ENCODE measurements around the gene SPI1. TPM values are rescaled to one million over a fixed set of nuclear protein-coding genes. Genes with fewer than 3 reads are reported as not detected.

The SPI1 gene
- total RNA-seq, 1 donor from 2014 or later, result not detected

DNA sequence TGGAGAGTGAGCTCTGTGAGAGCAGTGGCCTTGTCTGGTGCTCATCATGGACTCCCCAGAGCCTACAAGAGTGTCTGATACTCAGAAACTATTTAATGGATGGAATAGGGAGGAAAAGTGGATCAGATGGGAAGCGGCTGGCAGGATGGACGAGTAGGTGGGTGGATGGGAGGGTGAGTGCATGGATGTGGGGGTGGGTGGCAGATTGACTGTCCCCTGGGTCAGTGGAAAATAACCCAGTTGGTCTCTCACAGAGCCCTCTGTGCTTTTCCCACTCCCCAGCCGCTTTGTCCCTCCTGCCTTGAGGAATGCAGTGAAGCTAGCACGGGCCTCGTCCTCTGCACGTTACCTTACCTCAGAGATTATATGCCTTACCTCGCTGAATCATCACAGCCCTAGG is 5.9 kb downstream of the SPI1 start:
- peaks cover 2% of the 10 kb centered on the region for H3K27me3 Mint-ChIP-seq (ENCODE audit: insufficient read depth, low read depth)
- no peaks in the 10 kb centered on the region for H3K36me3 Mint-ChIP-seq
- H3K9me3 Mint-ChIP-seq, result no peaks in the 10 kb centered on the region
- H3K27ac ChIP-seq, result no peak overlapping the region
- H3K9ac ChIP-seq, result no peak overlapping the region
- H3K4me1 Mint-ChIP-seq, result peaks cover 7% of the 10 kb centered on the region
- H3F3A ChIP-seq (ENCODE audit: low read depth), result no peaks in the 10 kb centered on the region
- H3K4me2 ChIP-seq, result no peak overlapping the region
- no peak overlapping the region for H3K4me3 ChIP-seq
- H3K27ac Mint-ChIP-seq, result no peak overlapping the region
- H2AFZ ChIP-seq (replicated peaks), result no peak overlapping the region
- DNase-seq (ENCODE audit: low spot score), result no peak
- H3K27me3 ChIP-seq, result no peaks in the 10 kb centered on the region
- H3K79me2 ChIP-seq (ENCODE audit: low read depth), result no peaks in the 10 kb centered on the region
- no peak overlapping the region for H3K4me3 Mint-ChIP-seq
- H3K4me1 ChIP-seq, result no peaks in the 10 kb centered on the region
- TF ChIP-seq, protein P1, sequence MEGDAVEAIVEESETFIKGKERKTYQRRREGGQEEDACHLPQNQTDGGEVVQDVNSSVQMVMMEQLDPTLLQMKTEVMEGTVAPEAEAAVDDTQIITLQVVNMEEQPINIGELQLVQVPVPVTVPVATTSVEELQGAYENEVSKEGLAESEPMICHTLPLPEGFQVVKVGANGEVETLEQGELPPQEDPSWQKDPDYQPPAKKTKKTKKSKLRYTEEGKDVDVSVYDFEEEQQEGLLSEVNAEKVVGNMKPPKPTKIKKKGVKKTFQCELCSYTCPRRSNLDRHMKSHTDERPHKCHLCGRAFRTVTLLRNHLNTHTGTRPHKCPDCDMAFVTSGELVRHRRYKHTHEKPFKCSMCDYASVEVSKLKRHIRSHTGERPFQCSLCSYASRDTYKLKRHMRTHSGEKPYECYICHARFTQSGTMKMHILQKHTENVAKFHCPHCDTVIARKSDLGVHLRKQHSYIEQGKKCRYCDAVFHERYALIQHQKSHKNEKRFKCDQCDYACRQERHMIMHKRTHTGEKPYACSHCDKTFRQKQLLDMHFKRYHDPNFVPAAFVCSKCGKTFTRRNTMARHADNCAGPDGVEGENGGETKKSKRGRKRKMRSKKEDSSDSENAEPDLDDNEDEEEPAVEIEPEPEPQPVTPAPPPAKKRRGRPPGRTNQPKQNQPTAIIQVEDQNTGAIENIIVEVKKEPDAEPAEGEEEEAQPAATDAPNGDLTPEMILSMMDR (IDR thresholded peaks at IDR 0.05), result no peak
- no peak for TF ChIP-seq EZH2phosphoT487 (IDR thresholded peaks at IDR 0.05)
- no peak for TF ChIP-seq EZH2 (IDR thresholded peaks at IDR 0.05)
- H3K36me3 ChIP-seq, result no peaks in the 10 kb centered on the region
- H3K9me3 ChIP-seq (ENCODE audit: low read depth), result no peaks in the 10 kb centered on the region
- H4K20me1 ChIP-seq (ENCODE audit: low read depth), result no peaks in the 10 kb centered on the region

DNA sequence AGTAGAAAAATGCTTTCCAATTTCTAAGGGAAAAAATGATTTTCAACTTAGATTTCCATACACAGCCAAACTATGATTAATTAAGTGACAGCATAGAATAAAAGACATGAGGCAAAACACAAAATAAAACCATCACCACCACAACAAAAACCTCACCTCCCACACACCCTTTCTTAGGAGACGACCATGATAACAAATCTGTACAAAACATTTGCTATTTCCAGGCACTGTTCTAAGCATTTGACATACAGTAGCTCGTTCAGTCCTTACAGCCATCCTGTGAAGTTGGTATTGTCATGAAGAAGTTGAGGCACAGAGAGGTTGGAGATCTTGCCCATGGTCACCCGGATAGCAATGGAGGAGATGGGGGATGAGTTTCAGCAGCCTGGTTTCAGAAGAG is 8.7 kb downstream of the SPI1 start:
- Histone ChIP-seq H4K20me1 (ENCODE audit: low read depth) (no peaks in the 10 kb centered on the region), H3K27ac (no peak overlapping the region), H2AFZ (replicated peaks) (no peak overlapping the region), H3K27me3 (no peaks in the 10 kb centered on the region), H3K4me3 (no peak overlapping the region), H3K9ac (no peak overlapping the region), H3K4me2 (no peak overlapping the region), H3K4me1 (no peaks in the 10 kb centered on the region), H3F3A (ENCODE audit: low read depth) (no peaks in the 10 kb centered on the region), H3K79me2 (ENCODE audit: low read depth) (no peaks in the 10 kb centered on the region), H3K9me3 (ENCODE audit: low read depth) (no peaks in the 10 kb centered on the region), H3K36me3 (no peaks in the 10 kb centered on the region)
- Mint-ChIP-seq H3K36me3 (no peaks in the 10 kb centered on the region), H3K27ac (no peak overlapping the region), H3K4me1 (peaks cover 3% of the 10 kb centered on the region), H3K27me3 (ENCODE audit: insufficient read depth, low read depth) (peaks cover 10% of the 10 kb centered on the region), H3K9me3 (no peaks in the 10 kb centered on the region), H3K4me3 (no peak overlapping the region)
- no peak for DNase-seq (ENCODE audit: low spot score)
- TF ChIP-seq, protein P1 (IDR thresholded peaks at IDR 0.05), result no peak
- no peak for TF ChIP-seq EZH2 (IDR thresholded peaks at IDR 0.05)
- no peak for TF ChIP-seq EZH2phosphoT487 (IDR thresholded peaks at IDR 0.05)

DNA sequence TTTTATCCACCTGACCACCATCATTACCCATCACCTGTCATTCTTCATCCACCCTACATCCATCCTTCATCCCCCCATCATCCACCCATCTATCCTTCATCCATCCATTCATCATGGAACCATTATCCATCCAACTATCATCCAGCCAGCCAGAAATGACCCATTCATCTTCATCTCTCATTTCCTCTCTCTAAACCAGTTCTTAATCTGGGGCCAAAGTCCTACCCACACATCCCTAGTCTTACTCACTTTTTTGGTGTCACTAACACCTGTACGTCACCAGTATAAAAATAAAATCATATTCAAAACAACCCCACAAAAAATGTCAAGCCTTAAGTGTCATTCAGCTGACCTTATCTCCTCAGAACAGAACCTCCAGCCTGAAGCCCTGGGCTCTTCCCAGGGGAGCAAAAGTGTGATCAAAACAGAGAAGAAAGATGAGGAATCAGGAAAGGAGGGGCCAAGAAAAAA is 12.3 kb downstream of the SPI1 start:
- H3K9me3 ChIP-seq (ENCODE audit: low read depth), result no peaks in the 10 kb centered on the region
- H3K4me1 Mint-ChIP-seq, result peaks cover 2% of the 10 kb centered on the region
- H3K27ac ChIP-seq, result no peak overlapping the region
- H3K9ac ChIP-seq, result no peak overlapping the region
- H3K27me3 ChIP-seq, result no peaks in the 10 kb centered on the region
- DNase-seq (ENCODE audit: low spot score), result no peak
- no peaks in the 10 kb centered on the region for H4K20me1 ChIP-seq (ENCODE audit: low read depth)
- no peak overlapping the region for H3K4me3 Mint-ChIP-seq
- no peaks in the 10 kb centered on the region for H3K9me3 Mint-ChIP-seq
- H3K79me2 ChIP-seq (ENCODE audit: low read depth), result no peaks in the 10 kb centered on the region
- H2AFZ ChIP-seq (replicated peaks), result no peak overlapping the region
- no peak overlapping the region for H3K4me2 ChIP-seq
- TF ChIP-seq EZH2phosphoT487 (IDR thresholded peaks at IDR 0.05) (no peak), EZH2 (IDR thresholded peaks at IDR 0.05) (no peak)
- TF ChIP-seq, protein P1 (IDR thresholded peaks at IDR 0.05), result no peak
- H3K27me3 Mint-ChIP-seq (ENCODE audit: insufficient read depth, low read depth), result peaks cover 7% of the 10 kb centered on the region
- no peaks in the 10 kb centered on the region for H3F3A ChIP-seq (ENCODE audit: low read depth)
- H3K4me1 ChIP-seq, result no peaks in the 10 kb centered on the region
- no peaks in the 10 kb centered on the region for H3K36me3 Mint-ChIP-seq
- no peak overlapping the region for H3K4me3 ChIP-seq
- no peaks in the 10 kb centered on the region for H3K36me3 ChIP-seq
- no peak overlapping the region for H3K27ac Mint-ChIP-seq

Measured in neural progenitor cell (in vitro differentiated cells).